DND-41 (cell line): ENCODE results near the gene NRF1.
"Not testable (repeated sequence)": the region's sequence is repeated elsewhere in the genome, so short reads cannot be mapped to it uniquely, and the experiment has no call there.

Experiments used
- ATAC-seq: fragments of 200-7000 bp; cut with Tn5 transposase; 3 replicates; pipeline ENCODE4 v1.9.1; 2021; ENCODE audit warnings: low read depth; ENCODE audit not compliant: insufficient read depth
- DNase-seq: peaks from one replicate; pipeline ENCODE4 v3.0.0-alpha.2; 2020
- H2AFZ ChIP-seq: 2 replicates; pipeline ENCODE4 v1.6.0; 2012; ENCODE audit warnings: low read depth, low read length
- H3K27ac ChIP-seq: 2 replicates; pipeline ENCODE4 v1.5.1; 2012; ENCODE audit warnings: low read length, inconsistent platforms
- H3K27me3 ChIP-seq: fragments of 200-600 bp; sonication (generic); 2 replicates; pipeline ENCODE4 v1.6.0; 2012; ENCODE audit warnings: low read length, mild to moderate bottlenecking, inconsistent platforms; ENCODE audit not compliant: insufficient read depth, poor library complexity
- H3K36me3 ChIP-seq: 2 replicates; pipeline ENCODE4 v1.5.1; 2012; ENCODE audit warnings: low read length, inconsistent platforms; ENCODE audit not compliant: insufficient read depth
- H3K4me1 ChIP-seq: 2 replicates; pipeline ENCODE4 v1.5.1; 2012; ENCODE audit warnings: mild to moderate bottlenecking, low read length; ENCODE audit not compliant: insufficient read depth
- H3K4me2 ChIP-seq: 2 replicates; pipeline ENCODE4 v1.6.0; 2012; ENCODE audit warnings: mild to moderate bottlenecking, moderate library complexity, low read length, inconsistent platforms; ENCODE audit not compliant: insufficient read depth
- H3K4me3 ChIP-seq, 2 experiments: fragments of 200-600 bp in 1 of 2; shearing (Covaris generic) in 1 of 2; 2 replicates each; pipeline ENCODE4 v1.5.1; 2012 to 2016; ENCODE audit warnings: inconsistent platforms in 2 of 2, low read length in 2 of 2, mild to moderate bottlenecking in 2 of 2, low read depth in 1 of 2, moderate library complexity in 1 of 2
- H3K79me2 ChIP-seq: 2 replicates; pipeline ENCODE4 v1.6.0; 2012; ENCODE audit warnings: low read length, inconsistent platforms; ENCODE audit not compliant: insufficient read depth
- H3K9ac ChIP-seq: 2 replicates; pipeline ENCODE4 v1.6.0; 2012; ENCODE audit warnings: low read depth, mild to moderate bottlenecking, inconsistent platforms, low read length, moderate library complexity
- H3K9me3 ChIP-seq: 2 replicates; pipeline ENCODE4 v1.5.1; 2012; ENCODE audit warnings: low read length, moderate library complexity, mild to moderate bottlenecking, inconsistent platforms; ENCODE audit not compliant: insufficient read depth, severe bottlenecking
- H4K20me1 ChIP-seq: 2 replicates; pipeline ENCODE4 v1.6.0; 2012; ENCODE audit warnings: low read length; ENCODE audit not compliant: insufficient read depth
- CTCF ChIP-seq: IDR thresholded peaks from 2 replicates; pipeline ENCODE4 v1.5.1; 2012; ENCODE audit warnings: borderline replicate concordance, low read length, moderate library complexity, mild to moderate bottlenecking; ENCODE audit not compliant: poor library complexity, severe bottlenecking; ENCODE audit errors: extremely low read depth
- EZH2 ChIP-seq: IDR thresholded peaks from 3 replicates; pipeline ENCODE4 v1.6.1; 2012; ENCODE audit warnings: borderline replicate concordance, low read depth, mild to moderate bottlenecking, moderate library complexity, low read length, inconsistent platforms; ENCODE audit not compliant: severe bottlenecking

The NRF1 gene

DNA sequence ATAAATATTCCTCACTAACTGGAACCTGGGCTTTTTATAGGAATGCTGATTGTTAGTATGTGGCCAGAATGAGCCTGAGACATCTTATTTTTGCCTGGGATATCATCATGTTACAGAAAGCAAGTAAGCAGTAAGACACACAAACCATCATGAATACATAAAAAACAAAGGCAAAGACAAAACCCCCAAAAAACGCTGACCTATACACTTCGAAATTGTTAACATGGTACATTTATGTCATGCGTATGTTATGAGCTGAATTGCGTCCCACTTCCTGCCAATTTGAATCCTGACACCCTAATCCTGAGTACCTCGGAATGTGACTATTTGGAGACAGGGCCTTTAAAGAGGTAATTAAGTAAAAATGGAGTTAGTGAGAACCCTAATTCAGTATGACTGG lies 12.3 kb upstream of the NRF1 start:
- Histone ChIP-seq H3K4me3 (no peak overlapping the region), H3K36me3 (no peaks in the 10 kb centered on the region), H4K20me1 (no peaks in the 10 kb centered on the region), H3K9ac (no peak overlapping the region), H3K4me1 (no peaks in the 10 kb centered on the region), H3K27ac (no peak overlapping the region), H2AFZ (no peak overlapping the region), H3K4me2 (no peak overlapping the region), H3K27me3 (no peaks in the 10 kb centered on the region), H3K9me3 (no peaks in the 10 kb centered on the region), H3K79me2 (no peaks in the 10 kb centered on the region)
- no peak for ATAC-seq
- TF ChIP-seq CTCF = no peak
- no peak for TF ChIP-seq EZH2
- no peak for DNase-seq

DNA sequence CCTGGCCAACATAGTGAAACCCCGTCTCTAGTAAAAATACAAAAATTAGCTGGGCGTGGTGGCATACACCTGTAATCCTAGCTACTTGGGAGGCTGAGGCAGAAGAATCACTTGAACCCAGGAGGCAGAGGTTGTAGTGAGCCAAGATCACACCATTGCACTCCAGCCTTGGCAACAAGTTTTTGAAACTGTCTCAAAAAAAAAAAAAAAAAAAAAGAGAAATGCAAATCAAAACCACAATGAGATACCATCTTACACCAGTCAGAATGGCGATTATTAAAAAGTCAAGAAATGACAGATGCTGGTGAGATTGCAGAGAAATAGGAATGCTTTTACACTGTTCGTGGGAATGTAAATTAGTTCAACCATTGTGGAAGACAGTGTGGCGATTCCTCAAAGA lies 7.9 kb upstream of the NRF1 start:
- not testable (repeated sequence) for H3K79me2 ChIP-seq, H3K27me3 ChIP-seq, DNase-seq, H3K4me1 ChIP-seq, H3K27ac ChIP-seq, H3K9ac ChIP-seq, H3K4me2 ChIP-seq, H2AFZ ChIP-seq, H3K9me3 ChIP-seq, ATAC-seq, H4K20me1 ChIP-seq, H3K4me3 ChIP-seq
- H3K36me3 ChIP-seq = peaks cover 18% of the 10 kb centered on the region

GRCh38 chr7:129604021-129604420 lies 7.5 kb upstream of the NRF1 start:
- H4K20me1 ChIP-seq, H2AFZ ChIP-seq, ATAC-seq, H3K79me2 ChIP-seq, H3K4me1 ChIP-seq, H3K27me3 ChIP-seq, H3K27ac ChIP-seq, H3K4me3 ChIP-seq, H3K4me2 ChIP-seq, H3K9ac ChIP-seq, DNase-seq, H3K9me3 ChIP-seq: not testable (repeated sequence)
- peaks cover 23% of the 10 kb centered on the region for H3K36me3 ChIP-seq

DNA sequence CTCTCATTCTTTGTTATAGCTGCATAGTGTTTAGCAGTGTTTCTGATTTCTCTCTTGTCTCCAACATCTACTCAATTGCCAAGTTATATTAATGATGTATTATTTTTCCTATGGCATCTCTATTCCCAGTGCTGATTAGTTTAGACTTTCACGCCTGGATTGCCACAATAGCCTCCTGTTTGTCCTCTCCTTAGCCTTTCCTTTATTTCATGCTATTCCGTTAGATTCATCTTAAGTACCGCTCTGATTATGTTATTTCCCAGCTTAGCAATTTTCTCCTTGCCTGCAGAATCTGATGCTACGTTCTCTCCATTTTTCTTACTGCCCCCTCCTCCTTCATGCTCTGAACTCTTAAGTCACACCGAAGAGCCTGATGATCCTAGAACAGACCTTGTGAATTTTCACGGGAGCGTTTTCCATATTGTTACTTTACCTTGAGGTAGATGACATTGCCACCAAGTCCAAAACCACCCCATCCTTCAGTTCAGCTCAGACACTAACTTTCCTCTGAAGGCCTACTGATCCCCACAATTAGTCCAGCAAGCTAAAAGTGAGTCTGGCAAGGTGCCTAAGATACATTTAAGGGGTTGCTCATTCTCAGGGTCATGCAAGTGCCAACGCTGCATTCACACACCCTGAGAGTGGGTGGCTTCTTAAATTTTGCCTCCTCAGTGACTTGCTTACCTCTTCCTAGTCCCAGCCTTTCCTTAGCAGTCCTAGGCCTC lies 6.6 kb upstream of the NRF1 start:
- Histone ChIP-seq H3K27ac (no peak overlapping the region), H2AFZ (no peak overlapping the region), H3K9me3 (no peaks in the 10 kb centered on the region), H3K27me3 (no peaks in the 10 kb centered on the region), H4K20me1 (0 out of 2 replicates have a peak, but pooled peaks cover 5% of the 10 kb centered on the region), H3K4me3 (no peak overlapping the region), H3K9ac (no peak overlapping the region), H3K4me1 (peaks cover 9% of the 10 kb centered on the region), H3K4me2 (no peak overlapping the region), H3K36me3 (peaks cover 31% of the 10 kb centered on the region), H3K79me2 (peaks cover 8% of the 10 kb centered on the region)
- ATAC-seq (no peak), DNase-seq (no peak)
- no peak for TF ChIP-seq CTCF
- TF ChIP-seq EZH2 = no peak
